AG09309 (cell line): ENCODE data around the gene PPP1R1C.

Experiments
- DNase-seq: peaks from one replicate; pipeline ENCODE4 v3.0.0-alpha.2; 2010; ENCODE audit warnings: low read depth
- H3K4me3 ChIP-seq: 2 replicates; pipeline ENCODE4 v1.5.1; 2011; ENCODE audit warnings: mild to moderate bottlenecking, low read depth, low read length, moderate library complexity; ENCODE audit not compliant: control insufficient read depth
- CTCF ChIP-seq: IDR thresholded peaks from 2 replicates; pipeline ENCODE4 v1.5.1; 2011; ENCODE audit warnings: mild to moderate bottlenecking, low read depth, low read length, inconsistent platforms; ENCODE audit not compliant: insufficient read depth, control insufficient read depth; ENCODE audit errors: missing control alignments

Gene PPP1R1C

DNA sequence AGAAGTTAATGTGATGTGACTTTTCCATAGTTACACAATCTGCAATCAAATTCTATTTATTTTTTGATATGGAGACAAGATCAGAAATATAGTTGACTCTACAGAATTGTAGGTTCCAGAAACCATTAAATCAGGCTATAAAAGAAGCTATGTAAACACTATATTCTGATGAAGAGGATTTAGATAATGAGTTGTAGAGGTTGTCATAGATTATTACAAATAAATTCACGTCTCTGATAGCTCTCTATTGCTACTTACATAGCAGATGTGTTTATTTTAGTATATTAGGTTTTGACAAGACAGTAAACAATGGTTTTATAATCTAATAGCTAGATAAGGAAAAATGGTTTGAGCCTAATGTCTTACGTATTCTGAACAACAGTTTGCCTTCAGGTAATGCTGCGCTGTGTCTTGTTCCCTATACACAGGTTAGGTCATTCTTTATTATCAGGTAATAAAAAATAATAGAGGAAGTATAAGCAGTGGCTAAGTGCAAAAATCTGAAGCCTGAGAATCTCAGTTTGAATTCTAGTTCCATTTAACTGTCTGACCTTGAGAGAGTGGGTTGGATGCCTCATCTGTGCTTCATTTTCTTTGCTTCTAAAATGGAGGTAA is 93.4 kb downstream of the PPP1R1C start:
- H3K4me3 ChIP-seq: no peak overlapping the region
- DNase-seq: no peak
- TF ChIP-seq CTCF: no peak

DNA sequence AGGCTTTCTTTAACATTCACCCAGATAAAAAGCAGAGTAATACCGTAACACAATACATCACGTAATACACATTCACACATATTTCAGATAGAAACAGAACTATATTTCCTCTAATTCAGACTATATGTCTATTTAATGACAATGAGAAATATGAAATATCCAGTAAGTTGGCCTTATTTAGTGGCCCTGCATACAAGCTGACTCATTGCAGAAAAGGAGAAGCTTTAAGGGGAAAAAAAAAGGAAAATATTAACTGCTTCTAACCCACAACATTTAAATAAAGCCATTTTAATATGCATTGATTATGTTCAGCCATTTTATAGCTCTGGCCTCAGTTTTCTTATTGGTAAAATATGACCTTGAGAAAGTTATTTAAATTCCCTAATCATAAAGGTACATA is 94.8 kb downstream of the PPP1R1C start:
- no peak overlapping the region for H3K4me3 ChIP-seq
- DNase-seq: no peak
- no peak for TF ChIP-seq CTCF

DNA sequence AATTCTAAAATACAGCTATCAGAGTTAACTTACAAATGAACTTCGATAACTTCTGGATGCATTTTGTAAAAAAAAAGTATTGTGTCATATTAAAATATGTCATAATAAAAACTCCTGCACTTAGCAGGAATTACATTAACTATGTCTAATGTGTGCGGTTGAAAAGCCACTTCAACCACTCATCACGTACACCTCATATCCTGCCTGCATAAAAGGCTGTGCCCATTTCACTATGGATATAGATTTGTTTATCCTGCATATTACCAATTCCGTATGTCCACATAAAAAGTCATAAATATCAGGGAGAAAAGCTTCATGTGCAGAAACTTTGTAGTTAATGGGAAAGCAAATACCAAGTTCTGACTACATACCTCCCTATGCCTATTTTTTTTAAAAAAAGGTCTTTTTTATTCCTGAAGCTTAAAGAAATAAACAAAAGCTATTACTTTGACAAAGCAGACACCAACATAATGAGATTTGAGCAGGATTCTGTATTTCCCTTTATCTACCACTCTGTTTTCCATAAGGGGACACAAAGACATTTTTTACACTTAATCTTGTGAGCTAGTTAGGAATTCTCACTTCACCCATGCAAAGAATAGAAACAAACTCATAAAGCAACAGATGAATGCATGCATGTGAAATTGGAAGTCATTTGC is 96.1 kb downstream of the PPP1R1C start:
- TF ChIP-seq CTCF: no peak
- no peak overlapping the region for H3K4me3 ChIP-seq
- DNase-seq: no peak

GRCh38 chr2:182088681-182089320 is 103.1 kb downstream of the PPP1R1C start:
- TF ChIP-seq CTCF: no peak
- no peak overlapping the region for H3K4me3 ChIP-seq
- no peak for DNase-seq

DNA sequence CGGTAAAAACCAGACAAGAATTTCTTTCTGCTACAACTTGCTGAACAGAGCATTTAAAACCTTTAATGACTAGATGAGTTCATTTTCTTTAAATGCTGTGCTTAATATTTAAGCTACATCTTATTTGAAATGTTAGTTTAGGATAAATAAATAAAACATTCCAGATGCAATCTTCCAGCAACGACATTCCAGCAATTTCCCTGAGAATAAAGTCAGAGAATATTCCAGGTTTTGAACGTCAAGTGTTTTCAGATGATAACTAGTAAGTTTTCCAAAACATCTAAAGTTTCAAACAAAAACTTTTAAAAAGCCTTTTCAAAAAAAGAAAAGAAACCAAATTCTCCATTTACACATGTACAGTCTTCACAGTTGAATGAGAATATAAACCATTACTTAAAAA is 104.8 kb downstream of the PPP1R1C start:
- DNase-seq: no peak
- no peak for TF ChIP-seq CTCF
- H3K4me3 ChIP-seq: no peak overlapping the region

- no peak for DNase-seq
- no peak overlapping the region for H3K4me3 ChIP-seq
- no peak for TF ChIP-seq CTCF
These were observed 112.0 kb downstream of the PPP1R1C start for GRCh38 chr2:182097571-182098164.
